ENCODE results near the gene DHX38.

DNA sequence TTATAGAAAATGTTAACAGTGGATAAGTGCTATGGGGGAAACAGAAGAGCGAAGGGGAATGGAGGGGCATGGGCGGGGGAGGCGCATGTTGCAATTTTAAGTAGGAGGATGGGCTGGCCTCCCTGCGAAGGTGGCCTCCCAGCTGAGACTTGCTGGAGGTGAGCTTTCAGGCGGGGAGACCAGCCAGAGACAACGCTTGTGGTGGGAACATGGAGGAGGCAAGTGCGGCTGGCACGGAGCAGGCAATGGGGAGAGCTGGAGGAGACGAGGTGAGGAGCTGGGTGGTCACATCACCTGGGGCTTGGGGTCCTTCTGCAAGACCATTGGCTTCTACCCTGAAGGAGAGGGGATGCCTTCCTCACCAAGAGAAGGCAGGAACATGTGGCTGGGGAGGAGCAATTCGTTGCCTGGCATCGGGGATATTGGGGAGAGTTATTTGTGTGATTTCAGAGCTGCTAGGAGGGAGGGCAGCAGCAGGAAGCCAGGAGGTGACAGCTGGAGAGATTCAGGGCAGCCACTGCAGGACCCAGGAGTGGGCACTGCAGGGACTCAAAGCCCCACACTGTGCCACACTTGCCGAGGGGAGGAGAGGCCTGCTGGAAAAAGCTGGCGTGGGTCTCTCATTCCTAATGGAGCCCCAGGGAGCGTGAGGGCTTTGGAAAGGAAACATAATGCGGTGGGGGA is 43.9 kb downstream of the DHX38 start:
- TF ChIP-seq TAF1 (conservative IDR thresholded peaks at IDR 0.05) (no peak), YY1 (IDR thresholded peaks at IDR 0.05) (no peak), HNF4A (conservative IDR thresholded peaks at IDR 0.05) (no peak), FOXA1 (IDR thresholded peaks at IDR 0.05) (no peak), JUND (IDR thresholded peaks at IDR 0.05) (no peak), EGR1 (IDR thresholded peaks at IDR 0.05; ENCODE audit: low read depth in 2 of 2) (no peak), RXRA (IDR thresholded peaks at IDR 0.05) (no peak)
- TF ChIP-seq, protein P1, sequence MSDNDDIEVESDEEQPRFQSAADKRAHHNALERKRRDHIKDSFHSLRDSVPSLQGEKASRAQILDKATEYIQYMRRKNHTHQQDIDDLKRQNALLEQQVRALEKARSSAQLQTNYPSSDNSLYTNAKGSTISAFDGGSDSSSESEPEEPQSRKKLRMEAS (IDR thresholded peaks at IDR 0.05) = no peak
- TF ChIP-seq, protein P2, sequence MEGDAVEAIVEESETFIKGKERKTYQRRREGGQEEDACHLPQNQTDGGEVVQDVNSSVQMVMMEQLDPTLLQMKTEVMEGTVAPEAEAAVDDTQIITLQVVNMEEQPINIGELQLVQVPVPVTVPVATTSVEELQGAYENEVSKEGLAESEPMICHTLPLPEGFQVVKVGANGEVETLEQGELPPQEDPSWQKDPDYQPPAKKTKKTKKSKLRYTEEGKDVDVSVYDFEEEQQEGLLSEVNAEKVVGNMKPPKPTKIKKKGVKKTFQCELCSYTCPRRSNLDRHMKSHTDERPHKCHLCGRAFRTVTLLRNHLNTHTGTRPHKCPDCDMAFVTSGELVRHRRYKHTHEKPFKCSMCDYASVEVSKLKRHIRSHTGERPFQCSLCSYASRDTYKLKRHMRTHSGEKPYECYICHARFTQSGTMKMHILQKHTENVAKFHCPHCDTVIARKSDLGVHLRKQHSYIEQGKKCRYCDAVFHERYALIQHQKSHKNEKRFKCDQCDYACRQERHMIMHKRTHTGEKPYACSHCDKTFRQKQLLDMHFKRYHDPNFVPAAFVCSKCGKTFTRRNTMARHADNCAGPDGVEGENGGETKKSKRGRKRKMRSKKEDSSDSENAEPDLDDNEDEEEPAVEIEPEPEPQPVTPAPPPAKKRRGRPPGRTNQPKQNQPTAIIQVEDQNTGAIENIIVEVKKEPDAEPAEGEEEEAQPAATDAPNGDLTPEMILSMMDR (IDR thresholded peaks at IDR 0.05; ENCODE audit: low read depth, low read length, missing input control) = no peak
- TF ChIP-seq, protein P3, sequence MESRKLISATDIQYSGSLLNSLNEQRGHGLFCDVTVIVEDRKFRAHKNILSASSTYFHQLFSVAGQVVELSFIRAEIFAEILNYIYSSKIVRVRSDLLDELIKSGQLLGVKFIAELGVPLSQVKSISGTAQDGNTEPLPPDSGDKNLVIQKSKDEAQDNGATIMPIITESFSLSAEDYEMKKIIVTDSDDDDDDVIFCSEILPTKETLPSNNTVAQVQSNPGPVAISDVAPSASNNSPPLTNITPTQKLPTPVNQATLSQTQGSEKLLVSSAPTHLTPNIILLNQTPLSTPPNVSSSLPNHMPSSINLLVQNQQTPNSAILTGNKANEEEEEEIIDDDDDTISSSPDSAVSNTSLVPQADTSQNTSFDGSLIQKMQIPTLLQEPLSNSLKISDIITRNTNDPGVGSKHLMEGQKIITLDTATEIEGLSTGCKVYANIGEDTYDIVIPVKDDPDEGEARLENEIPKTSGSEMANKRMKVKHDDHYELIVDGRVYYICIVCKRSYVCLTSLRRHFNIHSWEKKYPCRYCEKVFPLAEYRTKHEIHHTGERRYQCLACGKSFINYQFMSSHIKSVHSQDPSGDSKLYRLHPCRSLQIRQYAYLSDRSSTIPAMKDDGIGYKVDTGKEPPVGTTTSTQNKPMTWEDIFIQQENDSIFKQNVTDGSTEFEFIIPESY (IDR thresholded peaks at IDR 0.05) = no peak
- TF ChIP-seq, protein P4, sequence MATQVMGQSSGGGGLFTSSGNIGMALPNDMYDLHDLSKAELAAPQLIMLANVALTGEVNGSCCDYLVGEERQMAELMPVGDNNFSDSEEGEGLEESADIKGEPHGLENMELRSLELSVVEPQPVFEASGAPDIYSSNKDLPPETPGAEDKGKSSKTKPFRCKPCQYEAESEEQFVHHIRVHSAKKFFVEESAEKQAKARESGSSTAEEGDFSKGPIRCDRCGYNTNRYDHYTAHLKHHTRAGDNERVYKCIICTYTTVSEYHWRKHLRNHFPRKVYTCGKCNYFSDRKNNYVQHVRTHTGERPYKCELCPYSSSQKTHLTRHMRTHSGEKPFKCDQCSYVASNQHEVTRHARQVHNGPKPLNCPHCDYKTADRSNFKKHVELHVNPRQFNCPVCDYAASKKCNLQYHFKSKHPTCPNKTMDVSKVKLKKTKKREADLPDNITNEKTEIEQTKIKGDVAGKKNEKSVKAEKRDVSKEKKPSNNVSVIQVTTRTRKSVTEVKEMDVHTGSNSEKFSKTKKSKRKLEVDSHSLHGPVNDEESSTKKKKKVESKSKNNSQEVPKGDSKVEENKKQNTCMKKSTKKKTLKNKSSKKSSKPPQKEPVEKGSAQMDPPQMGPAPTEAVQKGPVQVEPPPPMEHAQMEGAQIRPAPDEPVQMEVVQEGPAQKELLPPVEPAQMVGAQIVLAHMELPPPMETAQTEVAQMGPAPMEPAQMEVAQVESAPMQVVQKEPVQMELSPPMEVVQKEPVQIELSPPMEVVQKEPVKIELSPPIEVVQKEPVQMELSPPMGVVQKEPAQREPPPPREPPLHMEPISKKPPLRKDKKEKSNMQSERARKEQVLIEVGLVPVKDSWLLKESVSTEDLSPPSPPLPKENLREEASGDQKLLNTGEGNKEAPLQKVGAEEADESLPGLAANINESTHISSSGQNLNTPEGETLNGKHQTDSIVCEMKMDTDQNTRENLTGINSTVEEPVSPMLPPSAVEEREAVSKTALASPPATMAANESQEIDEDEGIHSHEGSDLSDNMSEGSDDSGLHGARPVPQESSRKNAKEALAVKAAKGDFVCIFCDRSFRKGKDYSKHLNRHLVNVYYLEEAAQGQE (IDR thresholded peaks at IDR 0.05) = no peak
- TF ChIP-seq, protein P5, sequence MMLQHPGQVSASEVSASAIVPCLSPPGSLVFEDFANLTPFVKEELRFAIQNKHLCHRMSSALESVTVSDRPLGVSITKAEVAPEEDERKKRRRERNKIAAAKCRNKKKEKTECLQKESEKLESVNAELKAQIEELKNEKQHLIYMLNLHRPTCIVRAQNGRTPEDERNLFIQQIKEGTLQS (IDR thresholded peaks at IDR 0.05) = no peak
